Endometrial microvascular endothelial cells (primary cell): Measurements from ENCODE around the gene RNF175. TPM values are rescaled to one million over a fixed set of nuclear protein-coding genes. Genes with fewer than 3 reads are reported as not detected.
"Not testable (repeated sequence)": the region's sequence is repeated elsewhere in the genome, so short reads cannot be mapped to it uniquely, and the experiment has no call there.

Experiments
- in situ Hi-C: cut with HindIII; loops from 2 replicates; pipeline ENCODE4 v1.10.0; 2017; ENCODE audit warnings: low sequenced_read_pairs, low pct_unique_long_range_greater_than_20kb; ENCODE audit errors: inconsistent ontology term
- total RNA-seq: library from RNA; depleted of rRNA; stranded (reverse); fragments of >200 nt; gene quantifications from one replicate; pipeline ENCODE4 v1.2.3, GENCODE V29; 2015; ENCODE audit errors: inconsistent ontology term

The RNF175 gene
- total RNA-seq, 1 donor from 2014 or later: not detected

DNA sequence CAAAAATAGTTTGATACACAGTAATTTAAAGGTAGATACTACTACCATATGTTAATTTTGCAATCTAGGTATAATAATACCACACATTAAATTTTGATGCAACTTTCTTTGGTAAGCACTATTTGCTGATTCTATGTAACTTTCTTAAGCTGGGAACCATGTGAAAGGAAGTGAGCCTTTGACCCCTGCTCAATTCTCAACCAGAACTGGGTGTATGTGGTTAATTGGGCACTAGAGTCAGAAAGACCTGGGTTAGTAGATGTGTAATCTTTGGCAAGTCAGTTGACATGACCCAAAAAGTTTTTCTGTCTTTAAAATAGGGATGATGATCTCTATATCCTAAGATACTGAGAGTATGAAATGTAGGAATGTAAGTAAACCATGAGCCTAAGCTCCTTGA, 53.3 kb downstream of the RNF175 start:
- in situ Hi-C loops: no loop called here

DNA sequence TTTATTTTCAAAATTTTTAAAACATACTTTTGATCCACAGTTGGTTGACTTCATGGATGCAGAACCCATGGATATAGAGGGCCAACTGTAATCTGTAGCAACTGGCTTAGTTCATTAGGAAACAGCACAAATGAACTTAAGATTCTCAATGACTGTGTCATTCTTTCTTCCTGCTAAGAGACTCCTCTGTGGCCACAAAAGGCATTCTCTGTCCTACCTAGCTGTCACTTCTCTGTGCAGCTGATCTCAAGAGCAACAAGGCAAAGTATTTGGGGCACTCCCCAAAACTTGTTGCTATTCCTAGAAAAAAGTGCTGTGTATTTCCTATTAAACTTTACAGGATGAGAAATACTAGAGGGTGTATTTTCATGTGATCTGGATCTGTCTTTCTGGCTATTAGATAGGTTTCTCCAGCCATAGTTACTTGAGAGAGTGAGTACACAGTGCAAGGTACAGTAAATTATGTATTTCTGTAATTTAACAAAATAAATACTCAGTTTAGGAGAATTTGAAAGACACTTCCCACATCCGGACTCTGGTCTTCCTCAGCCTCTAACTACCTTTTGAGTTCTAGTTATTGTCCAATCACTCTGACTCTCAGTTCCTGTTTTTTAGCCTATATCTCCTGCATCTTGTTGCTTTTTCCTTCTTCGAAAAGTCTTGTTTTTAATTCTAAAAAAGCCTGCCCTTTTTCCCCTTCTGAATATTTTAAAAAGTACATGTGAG, 53.9 kb downstream of the RNF175 start:
- in situ Hi-C loops: no loop called here

DNA sequence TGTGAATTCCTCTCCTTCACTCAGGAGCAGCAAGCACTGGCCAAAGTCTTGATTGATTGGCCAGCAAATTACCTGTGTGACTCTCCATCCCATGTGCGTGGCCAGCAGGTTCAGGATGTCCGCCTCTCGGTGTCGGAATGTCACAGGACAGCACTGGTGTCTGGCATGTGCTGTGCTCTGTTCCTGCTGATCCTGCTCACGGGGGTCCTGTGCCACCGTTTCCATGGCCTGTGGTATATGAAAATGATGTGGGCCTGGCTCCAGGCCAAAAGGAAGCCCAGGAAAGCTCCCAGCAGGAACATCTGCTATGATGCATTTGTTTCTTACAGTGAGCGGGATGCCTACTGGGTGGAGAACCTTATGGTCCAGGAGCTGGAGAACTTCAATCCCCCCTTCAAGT, 55.3 kb downstream of the RNF175 start:
- in situ Hi-C loops: no loop called here

DNA sequence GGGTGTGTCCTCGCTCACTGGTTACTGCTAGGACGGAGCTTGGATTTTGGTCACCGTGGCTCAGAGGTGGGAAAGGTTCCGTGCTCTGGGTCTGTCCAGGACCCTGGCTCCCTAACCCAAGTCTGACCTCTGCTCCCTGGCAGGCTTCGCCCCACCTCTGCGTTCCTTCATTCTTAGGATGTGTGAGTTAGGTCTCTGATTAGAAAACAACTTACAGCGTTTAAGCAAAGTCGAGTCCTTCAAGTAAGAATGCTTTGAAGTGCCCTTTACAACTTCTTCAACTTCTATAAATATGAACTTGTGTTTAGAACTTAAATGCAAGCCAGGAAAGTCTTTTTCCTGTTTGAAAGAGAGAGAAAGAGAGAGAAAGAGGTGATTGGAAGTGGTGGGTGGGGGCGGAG, 74.9 kb downstream of the RNF175 start:
- in situ Hi-C loops: no loop called here

DNA sequence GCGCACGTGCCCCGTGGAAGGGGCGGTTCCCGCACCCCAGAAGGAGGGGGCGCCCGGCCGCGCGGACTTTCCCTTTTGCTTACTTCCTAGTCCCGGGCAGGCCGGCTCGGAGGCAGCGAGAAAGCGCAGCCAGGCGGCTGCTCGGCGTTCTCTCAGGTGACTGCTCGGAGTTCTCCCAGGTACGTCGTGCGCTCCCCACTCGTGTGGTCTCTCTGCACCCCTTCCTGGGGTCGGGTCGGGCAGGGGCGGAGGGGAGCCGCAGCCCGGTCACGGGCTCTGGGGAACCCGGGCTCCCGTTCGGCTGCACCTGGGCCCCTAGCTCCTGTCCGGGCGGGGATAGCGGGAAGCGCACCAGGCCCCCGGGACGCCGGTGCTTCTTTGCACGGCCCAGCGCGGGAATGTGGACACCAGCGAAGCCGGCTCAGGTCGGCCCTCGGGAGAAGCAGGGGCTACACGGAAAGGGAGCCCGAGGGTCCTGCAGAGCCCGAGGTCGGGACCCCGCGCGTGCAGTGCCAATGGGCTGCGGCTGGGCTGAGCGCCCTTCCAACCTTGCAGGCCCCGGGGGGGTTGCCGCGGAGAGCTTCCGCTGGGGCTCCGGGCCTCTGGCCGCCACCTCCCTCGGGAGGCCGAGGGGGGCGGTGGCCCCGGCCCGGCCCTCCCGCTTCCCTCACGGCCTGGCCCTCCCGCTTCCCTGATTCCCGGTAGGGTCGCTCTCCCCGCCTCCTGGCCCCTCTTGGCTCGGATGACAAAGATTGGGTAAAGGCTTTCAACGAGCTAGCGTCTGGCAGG, 75.4 kb downstream of the RNF175 start, which contains the start of gene TLR2:
Gene TLR2 (plus strand): TSS at position 99 of the 789 bp plus-strand sequence. CDS start 18,628 bp downstream, outside the sequence.
- in situ Hi-C loops: no loop called here

DNA sequence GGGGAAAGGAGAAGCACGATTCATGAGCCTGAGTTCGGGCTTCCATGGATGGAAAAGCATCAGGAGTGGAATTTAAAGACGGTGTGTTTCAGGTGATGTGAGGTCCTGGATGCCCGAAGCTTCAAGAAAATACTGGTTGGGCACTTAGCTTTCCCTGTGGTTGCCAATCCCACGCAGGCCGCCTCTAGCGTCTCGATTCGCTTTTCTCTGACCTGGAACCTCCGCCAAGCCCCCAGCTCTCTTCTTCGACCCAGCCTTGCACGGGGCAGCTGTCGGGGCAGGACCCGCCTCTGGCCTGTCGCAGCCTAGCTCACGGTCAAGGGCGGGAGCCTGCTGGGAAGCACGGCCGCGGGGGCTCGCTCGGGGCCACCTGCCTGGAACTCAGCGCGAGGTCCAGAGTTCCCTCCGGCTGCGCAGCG, 76.1 kb downstream of the RNF175 start:
- in situ Hi-C loops: no loop called here

DNA sequence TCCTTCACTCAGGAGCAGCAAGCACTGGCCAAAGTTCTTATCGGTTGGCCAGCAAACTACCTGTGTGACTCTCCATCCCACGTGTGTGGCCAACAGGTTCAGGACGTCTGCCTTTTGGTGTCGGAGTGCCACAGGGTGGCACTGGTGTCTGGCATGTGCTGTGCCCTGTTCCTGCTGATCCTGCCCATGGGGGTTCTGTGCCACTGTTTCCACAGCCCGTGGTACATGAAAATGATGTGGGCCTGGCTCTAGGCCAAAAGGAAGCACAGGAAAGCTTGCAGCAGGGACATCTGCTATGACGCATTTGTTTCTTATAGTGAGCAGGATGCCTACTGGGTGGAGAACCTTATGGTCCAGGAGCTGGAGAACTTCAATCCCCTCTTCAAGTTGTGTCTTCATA, 80.3 kb downstream of the RNF175 start:
- in situ Hi-C loops: no loop called here

DNA sequence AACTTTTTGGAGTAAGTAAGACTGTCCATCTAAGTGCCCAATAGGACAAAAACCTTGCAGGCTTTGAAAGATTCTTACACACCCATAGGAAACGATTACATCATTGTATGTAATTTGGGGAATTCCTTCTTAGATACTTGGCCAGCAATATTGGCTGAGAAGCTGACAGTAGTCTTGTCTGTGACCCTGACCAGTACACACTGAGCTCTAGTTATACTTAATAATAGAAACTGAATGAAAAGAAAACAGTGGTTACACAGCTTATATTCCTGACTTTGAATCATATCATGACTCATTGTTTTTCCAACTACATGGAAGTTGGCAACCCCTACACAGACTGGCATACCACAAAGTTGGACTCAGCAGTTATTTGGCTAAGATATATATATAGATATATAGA, 82.8 kb downstream of the RNF175 start:
- in situ Hi-C loops: no loop called here

DNA sequence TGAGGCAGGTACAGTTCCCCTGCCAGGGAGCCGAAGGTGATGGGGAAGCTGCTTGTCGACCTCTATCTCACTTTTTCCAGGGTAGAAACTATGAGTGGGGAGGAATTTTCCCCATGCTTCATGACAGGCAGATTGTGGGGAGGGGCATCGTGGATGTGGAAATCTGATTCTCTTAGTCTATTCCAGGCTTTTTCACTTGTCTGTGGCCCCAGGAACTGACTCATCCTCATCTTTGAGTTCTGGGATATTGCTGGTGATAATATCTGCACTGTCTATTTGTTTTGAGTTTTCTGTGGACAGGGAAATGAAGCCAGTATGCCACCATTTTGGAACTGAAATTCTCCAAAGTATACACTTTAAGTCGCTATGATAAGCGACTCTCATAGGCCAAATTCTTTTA, 83.3 kb downstream of the RNF175 start:
- in situ Hi-C loops: no loop called here

DNA sequence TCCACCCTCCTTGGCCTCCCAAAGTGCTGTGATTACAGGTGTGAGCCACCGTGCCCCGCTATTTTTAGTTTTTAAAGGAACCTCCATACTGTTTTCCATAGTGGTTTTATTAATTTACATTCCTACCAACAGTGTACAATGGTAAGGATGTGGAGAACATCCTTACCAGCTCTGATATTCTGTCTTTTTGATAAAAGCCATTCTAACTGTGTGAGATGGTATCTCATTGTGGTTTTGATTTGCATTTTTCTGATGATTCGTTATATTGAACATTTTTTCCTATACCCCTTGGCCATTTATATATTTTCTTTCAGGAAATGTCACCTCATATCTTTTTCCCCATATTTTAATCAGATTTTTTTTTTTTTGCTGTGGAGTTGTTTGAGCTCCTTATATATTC, 90.0 kb downstream of the RNF175 start:
- in situ Hi-C loops: no loop called here

DNA sequence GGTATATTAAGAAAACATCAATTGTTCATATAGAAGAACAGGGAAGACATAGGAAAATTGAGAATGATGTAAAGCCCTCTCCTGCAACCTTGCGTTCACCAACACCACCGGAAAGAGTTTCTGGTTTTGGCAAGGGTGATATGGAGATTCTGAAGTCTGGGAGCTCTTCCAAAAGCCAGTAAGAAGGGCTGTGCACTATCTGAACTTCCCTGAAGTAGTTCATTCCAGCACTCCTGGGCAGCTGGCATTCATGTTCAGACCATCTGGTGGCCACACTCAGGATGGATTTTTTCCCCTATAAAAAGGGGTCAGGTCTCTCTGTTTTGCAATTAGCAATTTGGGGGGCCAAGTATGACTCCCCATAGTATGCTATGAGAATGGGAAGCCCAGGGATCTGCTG, 91.2 kb downstream of the RNF175 start:
- in situ Hi-C loops: no loop called here

DNA sequence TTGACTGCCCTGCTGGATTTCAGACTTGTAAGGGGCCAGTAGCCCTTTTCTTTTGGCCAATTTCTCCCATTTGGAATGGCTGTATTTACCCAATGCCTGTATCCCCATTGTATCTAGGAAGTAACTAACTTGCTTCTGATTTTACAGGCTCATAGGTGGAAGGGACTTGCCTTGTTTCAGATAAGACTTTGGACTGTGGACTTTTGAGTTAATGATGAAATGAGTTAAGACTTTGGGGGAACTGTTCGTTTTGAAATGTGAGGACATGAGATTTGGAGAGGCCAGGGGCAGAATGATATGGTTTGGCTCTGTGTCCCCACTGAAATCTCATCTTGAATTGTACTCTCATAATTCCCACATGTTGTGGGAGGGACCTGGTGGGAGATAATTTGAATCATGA, 93.3 kb downstream of the RNF175 start:
- in situ Hi-C loops: not testable (repeated sequence)

DNA sequence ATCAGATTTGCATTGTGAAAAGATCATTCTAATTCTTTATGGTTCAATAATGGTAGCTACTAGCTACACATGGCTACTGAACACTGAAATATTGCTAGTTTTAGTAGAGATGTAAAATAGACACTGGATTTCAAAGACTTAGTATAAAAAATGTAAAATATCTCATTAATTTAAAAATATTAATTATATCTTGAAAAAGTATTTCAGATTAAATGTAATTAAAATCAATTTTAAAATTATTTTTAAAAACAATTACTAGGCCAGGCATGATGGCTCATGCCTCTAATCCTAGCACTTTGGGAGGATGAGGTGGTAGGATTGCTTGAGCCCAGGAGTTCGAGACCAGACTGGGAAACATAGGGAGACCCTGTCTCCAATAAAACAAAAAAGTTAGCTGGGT, 96.2 kb downstream of the RNF175 start:
- in situ Hi-C loops: no loop called here

DNA sequence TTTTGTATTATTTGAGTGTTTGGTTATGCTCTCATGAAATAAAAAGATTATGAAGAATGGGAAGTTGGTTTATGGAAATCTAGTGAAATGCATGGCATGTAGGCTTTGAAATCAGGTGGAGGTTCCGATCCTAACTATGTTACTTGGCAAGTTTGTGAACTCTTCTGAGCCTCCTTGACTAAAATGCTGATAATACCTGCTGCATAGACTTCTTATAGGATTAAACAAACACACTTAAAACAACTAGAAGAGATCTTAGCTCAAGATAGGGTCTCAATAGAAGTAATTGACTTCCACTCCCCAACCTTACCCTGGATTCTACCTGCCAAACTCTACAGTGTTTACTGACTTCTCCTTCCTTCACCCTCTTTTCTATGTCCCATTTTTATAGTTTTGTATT, 97.9 kb downstream of the RNF175 start:
- in situ Hi-C loops: no loop called here

DNA sequence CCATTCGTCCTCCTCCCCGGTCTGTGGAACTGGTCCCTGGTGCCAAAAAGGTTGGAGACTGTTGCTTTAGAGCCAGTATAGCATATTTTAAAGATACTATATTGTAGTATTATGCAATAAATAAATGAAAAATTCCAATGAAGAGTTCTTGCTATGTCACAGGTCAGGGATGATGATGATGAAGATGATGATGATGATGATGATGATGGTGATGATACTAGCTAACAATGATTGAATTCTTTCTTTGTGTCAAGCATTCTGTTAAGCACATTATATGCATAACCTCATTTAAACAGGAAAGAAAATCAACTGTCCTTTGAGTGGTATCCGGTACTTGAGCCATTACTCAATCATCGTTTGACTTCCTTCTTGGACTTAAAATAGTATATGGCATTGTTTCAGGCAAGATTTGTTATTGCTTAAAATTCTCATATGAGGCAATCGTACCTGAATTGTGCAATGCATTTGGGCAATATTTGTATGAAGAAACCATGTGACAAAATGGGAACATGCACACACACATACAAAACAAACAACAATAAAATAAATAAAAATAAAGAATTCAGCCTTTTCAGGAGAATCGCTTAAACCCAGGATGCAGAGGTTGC, 98.5 kb downstream of the RNF175 start:
- in situ Hi-C loops: no loop called here

Other genes starting within 250 kb of the RNF175 start
- under 0.01 TPM for gene TLR2, start 75.7 kb downstream of the RNF175 start, total RNA-seq
- not detected for gene SFRP2, start 29.1 kb upstream of the RNF175 start, total RNA-seq